PC-9 (cell line): ENCODE data around the gene PLTP. TPM values are rescaled to one million over a fixed set of nuclear protein-coding genes. Genes with fewer than 3 reads are reported as not detected.

Experiments
- BruUV-seq: library from RNA; stranded (reverse); fragments of 400-500 nt; replicated peaks from 2 replicates; lab custom pipeline; 2021; lab: Mats Ljungman, UMichigan
- CTCF ChIA-PET: fragments of 300-600 bp; sonication (Branson Sonifier 250); formaldehyde crosslinking; loops from one replicate; lab custom pipeline; 2022; ENCODE audit warnings: antibody characterized with exemption; lab: Charles Lee
- POLR2A ChIA-PET: fragments of 300-600 bp; sonication (Branson Sonifier 250); formaldehyde crosslinking; loops from one replicate; lab custom pipeline; 2022; ENCODE audit warnings: antibody characterized with exemption; ENCODE audit not compliant: unreplicated experiment; lab: Charles Lee
- DNase-seq, 2 experiments: peaks; one replicate each; pipeline versions ENCODE4 v3.0.0 to v3.0.0-alpha.2; 2015 to 2022; ENCODE audit warnings: mixed read lengths in 1 of 2
- H2AFZ ChIP-seq: fragments of 200-600 bp; sonication (generic); 2 replicates; pipeline ENCODE4 v1.8.1; 2017; ENCODE audit warnings: antibody characterized with exemption
- H3F3A ChIP-seq: fragments of 200-600 bp; sonication (generic); 2 replicates; pipeline ENCODE4 v1.8.1; 2017; ENCODE audit warnings: antibody characterized with exemption, mild to moderate bottlenecking, low read depth; ENCODE audit not compliant: insufficient read depth
- H3K27ac ChIP-seq: fragments of 200-600 bp; sonication (generic); 2 replicates; pipeline ENCODE4 v1.6.1; 2016; ENCODE audit warnings: mixed run types
- H3K27me3 ChIP-seq: fragments of 200-600 bp; sonication (generic); 2 replicates; pipeline ENCODE4 v1.6.1; 2016; ENCODE audit warnings: low read depth, mixed run types; ENCODE audit not compliant: insufficient read depth
- H3K36me3 ChIP-seq: fragments of 200-600 bp; sonication (generic); 2 replicates; pipeline ENCODE4 v1.6.1; 2016; ENCODE audit warnings: low read depth, mixed run types
- H3K4me1 ChIP-seq: fragments of 200-600 bp; sonication (generic); replicated peaks from 2 replicates; pipeline ENCODE4 v1.6.1; 2016; ENCODE audit warnings: mixed run types; ENCODE audit not compliant: insufficient read depth
- H3K4me2 ChIP-seq: fragments of 200-600 bp; sonication (generic); 2 replicates; pipeline ENCODE4 v1.6.1; 2017; ENCODE audit warnings: mixed run types
- H3K4me3 ChIP-seq: fragments of 200-600 bp; sonication (generic); 2 replicates; pipeline ENCODE4 v1.6.1; 2016; ENCODE audit warnings: mixed run types
- H3K79me2 ChIP-seq: fragments of 200-600 bp; sonication (generic); 2 replicates; pipeline ENCODE4 v1.6.1; 2017; ENCODE audit warnings: low read depth, mixed run types
- H3K9me2 ChIP-seq: fragments of 200-600 bp; sonication (generic); 2 replicates; pipeline ENCODE4 v1.8.1; 2017; ENCODE audit warnings: mild to moderate bottlenecking; ENCODE audit not compliant: insufficient read depth
- H3K9me3 ChIP-seq: fragments of 200-600 bp; sonication (generic); 2 replicates; pipeline ENCODE4 v1.8.1; 2016; ENCODE audit warnings: low read depth; ENCODE audit not compliant: insufficient read depth
- H4K20me1 ChIP-seq: fragments of 200-600 bp; sonication (generic); 2 replicates; pipeline ENCODE4 v1.8.1; 2017; ENCODE audit not compliant: insufficient read depth
- EZH2 ChIP-seq: fragments of 200-600 bp; sonication (generic); IDR thresholded peaks from 2 replicates; pipeline ENCODE4 v1.8.0; 2017; ENCODE audit warnings: antibody characterized with exemption, low read depth
- intact Hi-C: fragments of 100-400 bp; cut with micrococcal nuclease; formaldehyde crosslinking; loops from one replicate; pipeline ENCODE4 v1.10.0; 2022; ENCODE audit not compliant: unreplicated experiment
- total RNA-seq: library from RNA; stranded (reverse); gene quantifications from 2 replicates; pipeline ENCODE4 v1.2.3, GENCODE V29; 2021
- TF ChIP-seq, protein P1 (sequence below): fragments of 200-600 bp; sonication (generic); conservative IDR thresholded peaks from 2 replicates; pipeline ENCODE4 v1.6.1; 2017; ENCODE audit warnings: mixed run types, antibody characterized with exemption, mild to moderate bottlenecking, moderate library complexity

PLTP gene
- total RNA-seq, 1 experiment from 2014 or later, result 127 TPM

DNA sequence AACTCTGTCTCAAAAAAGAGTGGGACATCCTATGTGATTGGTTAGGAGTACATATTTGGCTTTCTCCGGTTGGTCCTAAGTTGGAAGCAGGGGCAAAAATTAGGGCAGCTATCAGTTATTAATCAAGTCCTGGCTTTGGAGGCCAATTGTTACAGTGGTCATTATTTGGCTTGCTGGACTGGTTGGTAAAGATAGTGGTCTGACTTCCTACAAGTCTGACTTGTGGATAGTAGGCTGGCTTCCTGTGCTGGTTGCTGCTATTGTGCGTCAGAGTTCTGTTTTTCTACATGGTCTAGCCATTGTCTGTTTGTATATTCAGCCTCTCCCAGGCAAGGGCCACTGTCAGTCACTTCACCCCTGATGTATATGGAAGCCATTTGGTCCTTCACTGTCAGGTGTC is 61.7 kb downstream of the PLTP start:
- Histone ChIP-seq H4K20me1 (no peaks in the 10 kb centered on the region), H3F3A (no peaks in the 10 kb centered on the region), H3K4me1 (no peaks in the 10 kb centered on the region), H3K36me3 (no peaks in the 10 kb centered on the region), H3K9me2 (no peaks in the 10 kb centered on the region), H3K4me3 (no peak overlapping the region), H3K27ac (no peak overlapping the region), H3K4me2 (no peak overlapping the region), H3K9me3 (no peaks in the 10 kb centered on the region), H2AFZ (no peak overlapping the region), H3K27me3 (no peaks in the 10 kb centered on the region), H3K79me2 (peaks cover 6% of the 10 kb centered on the region; the same call in 1 of the 2 replicates)
- no TSS peak for BruUV-seq
- ChIA-PET CTCF (no interaction called here), POLR2A (interaction anchor here (0.6 kb wide), 1 partner anchor 27 kb away, joined by 4 read pairs; no protein-coding TSS in a partner anchor)
- TF ChIP-seq EZH2, result no peak
- TF ChIP-seq, protein P1, sequence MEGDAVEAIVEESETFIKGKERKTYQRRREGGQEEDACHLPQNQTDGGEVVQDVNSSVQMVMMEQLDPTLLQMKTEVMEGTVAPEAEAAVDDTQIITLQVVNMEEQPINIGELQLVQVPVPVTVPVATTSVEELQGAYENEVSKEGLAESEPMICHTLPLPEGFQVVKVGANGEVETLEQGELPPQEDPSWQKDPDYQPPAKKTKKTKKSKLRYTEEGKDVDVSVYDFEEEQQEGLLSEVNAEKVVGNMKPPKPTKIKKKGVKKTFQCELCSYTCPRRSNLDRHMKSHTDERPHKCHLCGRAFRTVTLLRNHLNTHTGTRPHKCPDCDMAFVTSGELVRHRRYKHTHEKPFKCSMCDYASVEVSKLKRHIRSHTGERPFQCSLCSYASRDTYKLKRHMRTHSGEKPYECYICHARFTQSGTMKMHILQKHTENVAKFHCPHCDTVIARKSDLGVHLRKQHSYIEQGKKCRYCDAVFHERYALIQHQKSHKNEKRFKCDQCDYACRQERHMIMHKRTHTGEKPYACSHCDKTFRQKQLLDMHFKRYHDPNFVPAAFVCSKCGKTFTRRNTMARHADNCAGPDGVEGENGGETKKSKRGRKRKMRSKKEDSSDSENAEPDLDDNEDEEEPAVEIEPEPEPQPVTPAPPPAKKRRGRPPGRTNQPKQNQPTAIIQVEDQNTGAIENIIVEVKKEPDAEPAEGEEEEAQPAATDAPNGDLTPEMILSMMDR, result no peak
- no peak for DNase-seq
- intact Hi-C loops, result no loop called here

DNA sequence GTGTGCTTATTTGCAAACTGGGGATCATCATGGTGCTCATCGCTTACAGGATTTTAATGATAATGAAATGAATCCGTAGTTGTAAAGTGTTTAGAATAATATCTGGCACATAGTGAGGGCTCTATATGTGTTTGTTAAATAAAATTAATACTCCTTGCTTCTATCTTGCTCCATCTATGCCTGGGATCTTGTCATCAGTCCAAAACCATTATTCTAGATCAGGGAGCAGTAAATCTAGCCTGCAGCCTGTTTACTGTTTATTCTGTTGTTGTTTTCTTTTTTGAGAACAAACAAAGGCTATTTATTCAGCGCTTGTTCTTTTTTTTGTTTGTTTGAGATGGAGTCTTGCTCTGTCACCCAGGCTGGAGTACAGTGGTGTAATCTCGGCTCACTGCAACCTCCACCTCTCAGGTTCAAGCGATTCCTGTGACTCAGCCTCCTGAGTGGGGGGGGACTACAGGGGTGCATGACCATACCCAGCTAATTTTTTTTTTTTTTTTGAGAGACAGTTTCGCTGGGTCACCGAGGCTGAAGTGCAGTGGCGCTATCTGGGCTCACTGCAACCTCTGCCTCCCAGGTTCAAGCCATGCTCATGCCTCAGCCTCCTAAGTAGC is 62.9 kb downstream of the PLTP start:
- H3K9me2 ChIP-seq, result no peaks in the 10 kb centered on the region
- BruUV-seq, result no TSS peak
- TF ChIP-seq, protein P1, result no peak
- TF ChIP-seq EZH2, result no peak
- H3K27me3 ChIP-seq, result no peaks in the 10 kb centered on the region
- DNase-seq, result no peak
- no peaks in the 10 kb centered on the region for H4K20me1 ChIP-seq
- no peaks in the 10 kb centered on the region for H3K4me1 ChIP-seq
- CTCF ChIA-PET, result no interaction called here
- POLR2A ChIA-PET, result interaction anchor here (0.7 kb wide), 1 partner anchor 1507 kb away, joined by 4 read pairs; no protein-coding TSS in a partner anchor
- no peaks in the 10 kb centered on the region for H3K9me3 ChIP-seq
- H3K36me3 ChIP-seq, result 0 out of 2 replicates have a peak, but pooled peaks cover 7% of the 10 kb centered on the region
- intact Hi-C loops, result no loop called here
- H3K27ac ChIP-seq, result no peak overlapping the region
- H3F3A ChIP-seq, result no peaks in the 10 kb centered on the region
- no peaks in the 10 kb centered on the region for H3K79me2 ChIP-seq
- no peak overlapping the region for H3K4me2 ChIP-seq
- no peak overlapping the region for H2AFZ ChIP-seq
- no peak overlapping the region for H3K4me3 ChIP-seq

Other genes starting within 250 kb of the PLTP start
- not detected in 2 replicates for gene WFDC11, start 241.9 kb downstream of the PLTP start, total RNA-seq
- not detected in 2 replicates for gene WFDC13, start 210.1 kb downstream of the PLTP start, total RNA-seq
- gene WFDC10B, start 207.1 kb downstream of the PLTP start, total RNA-seq, result not detected in 2 replicates
- gene SPINT4, start 189.8 kb downstream of the PLTP start, total RNA-seq, result not detected in 2 replicates
- gene WFDC3, start 120.3 kb downstream of the PLTP start, total RNA-seq, result 21.6 and 22.4 TPM in 2 replicates
- gene DNTTIP1, start 120.2 kb downstream of the PLTP start, total RNA-seq, result 53.4 and 56.6 TPM in 2 replicates
- 207 TPM in 2 replicates for gene UBE2C, start 99.5 kb downstream of the PLTP start, total RNA-seq
- gene TNNC2, start 84.8 kb downstream of the PLTP start, total RNA-seq, result 1.3 TPM in 1 of 2 replicates, not detected in the other
- gene SNX21, start 78.4 kb downstream of the PLTP start, total RNA-seq, result 9.8 and 13.3 TPM in 2 replicates
- gene ACOT8, start 54.8 kb downstream of the PLTP start, total RNA-seq, result 33.4 and 40.0 TPM in 2 replicates
- gene ZSWIM3, start 54.5 kb downstream of the PLTP start, total RNA-seq, result 2.7 and 3.3 TPM in 2 replicates
- 13.2 and 13.5 TPM in 2 replicates for gene ZSWIM1, start 30.9 kb downstream of the PLTP start, total RNA-seq
- gene SPATA25, start 24.5 kb downstream of the PLTP start, total RNA-seq, result 5.2 and 6.3 TPM in 2 replicates
- gene NEURL2, start 20.9 kb downstream of the PLTP start, total RNA-seq, result 6.5 and 9.2 TPM in 2 replicates
- 123 and 132 TPM in 2 replicates for gene CTSA, start 20.8 kb downstream of the PLTP start, total RNA-seq
- 35.3 and 35.6 TPM in 2 replicates for gene PCIF1, start 22.5 kb upstream of the PLTP start, total RNA-seq
- 14.1 and 16.3 TPM in 2 replicates for gene ZNF335, start 60.0 kb upstream of the PLTP start, total RNA-seq
- gene MMP9, start 96.8 kb upstream of the PLTP start, total RNA-seq, result not detected in 2 replicates
- gene SLC12A5, start 117.1 kb upstream of the PLTP start, total RNA-seq, result 6.0 and 8.7 TPM in 2 replicates
- 15.8 and 28.1 TPM in 2 replicates for gene NCOA5, start 177.8 kb upstream of the PLTP start, total RNA-seq
- 7.3 and 13.6 TPM in 2 replicates for gene CD40, start 206.2 kb upstream of the PLTP start, total RNA-seq